NCI-H446 treated with DMSO at 0.1 percent for 48 hours (cell line): ENCODE data around the gene TAOK3.
A peak's percentile ranks its signal among the peaks of the same experiment; 100 is the strongest.
"Not testable (repeated sequence)": the region's sequence is repeated elsewhere in the genome, so short reads cannot be mapped to it uniquely, and the experiment has no call there.

Source experiments
- DNase-seq: peaks from one replicate; lab custom pipeline; 2025; lab: John Stamatoyannopoulos, UW

TAOK3 gene

GRCh38 chr12:118137148-118137678 is 235.5 kb downstream of the TAOK3 start:
- DNase-seq: no peak

- no peak for DNase-seq
These were observed 236.1 kb downstream of the TAOK3 start for GRCh38 chr12:118136559-118137003.

GRCh38 chr12:118135788-118136558 is 236.7 kb downstream of the TAOK3 start, which contains the start of gene PEBP1:
Gene PEBP1, plus strand, starts transcription at chr12:118136124. Its CDS starts 86 bp downstream, at chr12:118136210.
- peak; percentile 70 for DNase-seq

- not testable (repeated sequence) for DNase-seq
These were observed 243.3 kb downstream of the TAOK3 start for GRCh38 chr12:118129436-118129835.

- no peak for DNase-seq
These were observed 244.8 kb downstream of the TAOK3 start for GRCh38 chr12:118127867-118128266.

- peak; percentile 62 for DNase-seq
These were observed 246.5 kb downstream of the TAOK3 start for GRCh38 chr12:118126119-118126757.

GRCh38 chr12:118125743-118126118 is 247.0 kb downstream of the TAOK3 start:
- DNase-seq: no peak

- no peak for DNase-seq
These were observed 248.3 kb downstream of the TAOK3 start for GRCh38 chr12:118124333-118124874.

- DNase-seq: no peak
These were observed 250.4 kb downstream of the TAOK3 start for GRCh38 chr12:118122264-118122663.

GRCh38 chr12:118120579-118121363 is 251.9 kb downstream of the TAOK3 start:
- DNase-seq: peak; percentile 14

GRCh38 chr12:118119449-118119879 is 253.2 kb downstream of the TAOK3 start:
- no peak for DNase-seq

- DNase-seq: no peak
These were observed 263.6 kb downstream of the TAOK3 start for GRCh38 chr12:118109088-118109487.

- no peak for DNase-seq
These were observed 265.0 kb downstream of the TAOK3 start for GRCh38 chr12:118107694-118108093.

- no peak for DNase-seq
These were observed 265.7 kb downstream of the TAOK3 start for GRCh38 chr12:118107011-118107410.

- peak; percentile 8 for DNase-seq
These were observed 268.9 kb downstream of the TAOK3 start, which contains the start of gene VSIG10 for GRCh38 chr12:118103601-118104382. Gene VSIG10, minus strand, starts transcription at chr12:118104011. Its CDS starts 340 bp downstream, at chr12:118103671.

- no peak for DNase-seq
These were observed 269.5 kb downstream of the TAOK3 start for GRCh38 chr12:118103201-118103600.

- DNase-seq: no peak
These were observed 270.1 kb downstream of the TAOK3 start for GRCh38 chr12:118102609-118103008.

GRCh38 chr12:118102070-118102469 is 270.6 kb downstream of the TAOK3 start:
- no peak for DNase-seq

- DNase-seq: no peak
These were observed 271.7 kb downstream of the TAOK3 start for GRCh38 chr12:118101051-118101450.
